Vagina (tissue), 2 donors: Measurements from ENCODE around the gene KCNK18. TPM values are rescaled to one million over a fixed set of nuclear protein-coding genes. Genes with fewer than 3 reads are reported as not detected.
A peak's percentile ranks its signal among the peaks of the same experiment; 100 is the strongest.

Experiments
- DNase-seq, 2 donors: peaks; one replicate each; pipeline ENCODE4 v3.0.0-alpha.2; 2017; ENCODE audit errors: extremely low spot score in 2 of 2
- H3K27ac ChIP-seq: fragments of 200-600 bp; sonication (generic); one replicate; pipeline ENCODE4 v1.5.1; 2019
- H3K27me3 ChIP-seq: fragments of 200-600 bp; sonication (generic); one replicate; pipeline ENCODE4 v1.5.1; 2019
- H3K36me3 ChIP-seq, 2 donors: fragments of 200-600 bp; sonication (generic); one replicate each; pipeline ENCODE4 v1.5.1; 2017 to 2019
- H3K4me1 ChIP-seq: fragments of 200-600 bp; sonication (generic); one replicate; pipeline ENCODE4 v1.5.1; 2019
- H3K4me3 ChIP-seq, 2 donors: fragments of 200-600 bp; sonication (generic); 1 replicate in 1 of 2; 2 replicates in 1 of 2; pipeline ENCODE4 v1.5.1; 2016 to 2019
- H3K9me3 ChIP-seq: fragments of 200-600 bp; sonication (generic); one replicate; pipeline ENCODE4 v1.5.1; 2019
- CTCF ChIP-seq, 3 experiments: fragments of 450-650 bp in 2 of 3; fragments of 200-600 bp in 1 of 3; sonication (generic) in 1 of 3; IDR thresholded peaks; one replicate each; pipeline ENCODE4 v1.5.1; 2017 to 2019; ENCODE audit warnings: antibody characterized with exemption in 3 of 3, mild to moderate bottlenecking in 2 of 3, moderate library complexity in 2 of 3
- POLR2A ChIP-seq, 2 donors: fragments of 450-650 bp; IDR thresholded peaks; one replicate each; pipeline ENCODE4 v1.6.1; 2017; ENCODE audit warnings: antibody characterized with exemption in 2 of 2, mild to moderate bottlenecking in 2 of 2, moderate library complexity in 2 of 2
- POLR2AphosphoS5 ChIP-seq, 2 donors: sonication (generic); formaldehyde crosslinking; IDR thresholded peaks; one replicate each; pipeline ENCODE4 v1.9.0; 2017; ENCODE audit warnings: antibody characterized with exemption in 2 of 2, mild to moderate bottlenecking in 2 of 2, low read depth in 1 of 2; ENCODE audit not compliant: insufficient read depth in 1 of 2
- intact Hi-C: fragments of 100-400 bp; cut with DNase I; formaldehyde crosslinking; loops from one replicate; pipeline ENCODE4 v1.15.1; 2023
- total RNA-seq: library from RNA; depleted of rRNA; stranded (reverse); fragments of >200 nt; gene quantifications from one replicate; pipeline ENCODE4 v1.2.3, GENCODE V29; 2016

KCNK18 gene
- total RNA-seq, 1 donor from 2014 or later: not detected

GRCh38 chr10:117160567-117160966, 36.7 kb upstream of the KCNK18 start:
- Histone ChIP-seq H3K4me3 (no peak overlapping the region), H3K9me3 (no peaks in the 10 kb centered on the region), H3K36me3 (no peaks in the 10 kb centered on the region), H3K27ac (no peak overlapping the region), H3K27me3 (peaks cover 24% of the 10 kb centered on the region), H3K4me1 (peaks cover 22% of the 10 kb centered on the region)
- intact Hi-C loops: no loop called here
- no peak for TF ChIP-seq POLR2AphosphoS5 (IDR thresholded peaks at IDR 0.05; ENCODE audit: insufficient read depth in 1 of 2, low read depth in 1 of 2)
- no peak for TF ChIP-seq POLR2A (IDR thresholded peaks at IDR 0.05)
- DNase-seq: no peak

- Histone ChIP-seq H3K27me3 (peaks cover 24% of the 10 kb centered on the region), H3K36me3 (no peaks in the 10 kb centered on the region), H3K4me3 (no peak overlapping the region), H3K9me3 (no peaks in the 10 kb centered on the region), H3K27ac (no peak overlapping the region), H3K4me1 (peaks cover 27% of the 10 kb centered on the region)
- TF ChIP-seq CTCF (IDR thresholded peaks at IDR 0.05) (no peak), POLR2A (IDR thresholded peaks at IDR 0.05) (no peak), POLR2AphosphoS5 (IDR thresholded peaks at IDR 0.05; ENCODE audit: insufficient read depth in 1 of 2, low read depth in 1 of 2) (no peak)
- no peak for DNase-seq
- intact Hi-C loops: no loop called here
Measured at GRCh38 chr10:117161386-117162033, 35.8 kb upstream of the KCNK18 start.

- no peak for DNase-seq
Measured at GRCh38 chr10:117162093-117163060, 34.9 kb upstream of the KCNK18 start.

GRCh38 chr10:117163061-117163953, 34.0 kb upstream of the KCNK18 start:
- peaks cover 40% of the 10 kb centered on the region for H3K4me1 ChIP-seq
- no peaks in the 10 kb centered on the region for H3K9me3 ChIP-seq
- H3K36me3 ChIP-seq: no peaks in the 10 kb centered on the region
- H3K27me3 ChIP-seq: peaks cover 35% of the 10 kb centered on the region
- no peak overlapping the region for H3K27ac ChIP-seq
- DNase-seq: no peak
- TF ChIP-seq POLR2AphosphoS5 (IDR thresholded peaks at IDR 0.05; ENCODE audit: insufficient read depth in 1 of 2, low read depth in 1 of 2): no peak
- intact Hi-C loops: no loop called here
- H3K4me3 ChIP-seq: peak overlapping the region in 1 of 2 donors; percentile 28

More at GRCh38 chr10:117162093-117163060, 34.9 kb upstream of the KCNK18 start:
- Histone ChIP-seq H3K4me1 (peaks cover 30% of the 10 kb centered on the region), H3K4me3 (peak overlapping the region in 1 of 2 donors; percentile 28), H3K27ac (no peak overlapping the region), H3K9me3 (no peaks in the 10 kb centered on the region), H3K27me3 (peaks cover 27% of the 10 kb centered on the region), H3K36me3 (no peaks in the 10 kb centered on the region)
- TF ChIP-seq CTCF (IDR thresholded peaks at IDR 0.05) (no peak), POLR2A (IDR thresholded peaks at IDR 0.05) (no peak), POLR2AphosphoS5 (IDR thresholded peaks at IDR 0.05; ENCODE audit: insufficient read depth in 1 of 2, low read depth in 1 of 2) (no peak)
- intact Hi-C loops: no loop called here

- intact Hi-C loops: no loop called here
- Histone ChIP-seq H3K4me1 (peaks cover 43% of the 10 kb centered on the region), H3K36me3 (no peaks in the 10 kb centered on the region), H3K9me3 (no peaks in the 10 kb centered on the region), H3K27me3 (peaks cover 35% of the 10 kb centered on the region), H3K4me3 (no peak overlapping the region), H3K27ac (no peak overlapping the region)
- DNase-seq: no peak
- TF ChIP-seq POLR2A (IDR thresholded peaks at IDR 0.05) (no peak), POLR2AphosphoS5 (IDR thresholded peaks at IDR 0.05; ENCODE audit: insufficient read depth in 1 of 2, low read depth in 1 of 2) (no peak), CTCF (IDR thresholded peaks at IDR 0.05) (no peak)
Measured at GRCh38 chr10:117163954-117164548, 33.2 kb upstream of the KCNK18 start.
